GM19035 (cell line): ENCODE measurements around the gene DBF4B.
"Not testable (repeated sequence)": the region's sequence is repeated elsewhere in the genome, so short reads cannot be mapped to it uniquely, and the experiment has no call there.

Experiments
- ATAC-seq: cut with Tn5 transposase; IDR thresholded peaks from one replicate; pipeline ENCODE4 v1.9.1; 2021; ENCODE audit not compliant: unreplicated experiment

Gene DBF4B

GRCh38 chr17:44708401-44709263 is at the start of gene DBF4B:
TSS of gene DBF4B (plus strand) at chr17:44708665. CDS start at chr17:44708821, 156 bp downstream.
- peak; percentile 82 for ATAC-seq

- no peak for ATAC-seq
Observed at GRCh38 chr17:44661835-44662234, 46.6 kb upstream of the DBF4B start.

GRCh38 chr17:44663095-44663494 is 45.4 kb upstream of the DBF4B start:
- no peak for ATAC-seq

- no peak for ATAC-seq
Observed at GRCh38 chr17:44664867-44665266, 43.6 kb upstream of the DBF4B start.

GRCh38 chr17:44666006-44666405 is 42.5 kb upstream of the DBF4B start:
- no peak for ATAC-seq

GRCh38 chr17:44672479-44673093 is 35.9 kb upstream of the DBF4B start:
- no peak for ATAC-seq

GRCh38 chr17:44673893-44674292 is 34.6 kb upstream of the DBF4B start:
- ATAC-seq, result no peak

- no peak for ATAC-seq
Observed at GRCh38 chr17:44677136-44677535, 31.3 kb upstream of the DBF4B start.

- ATAC-seq, result not testable (repeated sequence)
Observed at GRCh38 chr17:44683303-44683702, 25.2 kb upstream of the DBF4B start.

GRCh38 chr17:44687756-44688155 is 20.7 kb upstream of the DBF4B start:
- no peak for ATAC-seq

- no peak for ATAC-seq
Observed at GRCh38 chr17:44688200-44688599, 20.3 kb upstream of the DBF4B start.

- ATAC-seq, result no peak
Observed at GRCh38 chr17:44688675-44689476, 19.6 kb upstream of the DBF4B start.

GRCh38 chr17:44689477-44690217 is 18.8 kb upstream of the DBF4B start, which contains the start of gene CCDC43:
TSS of gene CCDC43 (minus strand) at chr17:44689776. CDS start at chr17:44689753, 23 bp downstream.
- ATAC-seq, result peak; percentile 82

- not testable (repeated sequence) for ATAC-seq
Observed at GRCh38 chr17:44690746-44691306, 17.6 kb upstream of the DBF4B start.

- no peak for ATAC-seq
Observed at GRCh38 chr17:44693609-44694008, 14.9 kb upstream of the DBF4B start.

GRCh38 chr17:44700288-44700687 is 8.2 kb upstream of the DBF4B start:
- not testable (repeated sequence) for ATAC-seq

GRCh38 chr17:44707755-44708400 is 587 bp upstream of the DBF4B start:
- no peak for ATAC-seq

GRCh38 chr17:44719444-44719843 is 11.0 kb downstream of the DBF4B start:
- no peak for ATAC-seq

- ATAC-seq, result no peak
Observed at GRCh38 chr17:44722254-44722653, 13.8 kb downstream of the DBF4B start.

- not testable (repeated sequence) for ATAC-seq
Observed at GRCh38 chr17:44726121-44726520, 17.7 kb downstream of the DBF4B start.
